ENCODE measurements around the gene PROSER2. TPM values are rescaled to one million over a fixed set of nuclear protein-coding genes. Genes with fewer than 3 reads are reported as not detected.

PROSER2 gene
- total and polyA plus RNA-seq, 2 of the 13 experiments (the other 11 are each of a cell fraction or from before 2014, with no cell fraction given), result 6.9 to 7.7 TPM

DNA sequence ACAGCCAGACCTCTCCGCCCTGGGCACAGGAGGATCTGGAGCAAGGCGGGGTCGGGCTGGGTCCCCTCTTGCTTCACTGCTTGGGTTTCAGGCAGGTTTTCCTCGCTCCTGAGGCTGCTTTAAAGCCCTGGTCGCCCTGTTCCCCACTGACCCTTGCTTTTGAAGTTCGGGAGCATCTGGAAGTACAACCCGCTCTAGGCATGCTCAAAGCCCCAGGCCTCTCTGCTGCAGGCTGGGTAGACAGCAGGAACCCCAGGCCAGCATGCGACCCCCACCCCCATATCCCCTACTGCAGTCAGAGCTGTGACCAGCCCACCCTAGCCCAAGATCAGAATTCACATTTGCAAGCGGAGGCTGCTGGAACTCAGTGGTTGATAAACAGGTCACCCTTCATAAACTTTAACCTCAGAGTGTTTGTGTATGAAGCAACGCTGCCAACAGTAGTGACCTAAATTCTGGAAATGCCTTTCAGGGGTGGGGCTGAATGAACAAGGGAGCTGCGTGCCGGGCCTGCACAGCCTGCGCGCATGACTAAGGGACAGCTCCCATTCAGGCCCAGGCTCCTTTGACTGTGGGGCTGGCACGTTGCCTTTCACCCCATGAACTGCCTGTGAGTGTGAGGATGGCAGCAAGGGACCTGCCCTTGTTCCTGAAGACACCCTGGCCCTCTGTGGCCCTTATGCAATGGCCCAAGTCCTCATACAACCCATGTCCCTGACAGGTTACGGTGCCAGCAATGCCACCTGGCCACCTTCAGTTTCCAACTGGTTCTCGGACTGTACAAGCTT is 52.5 kb downstream of the PROSER2 start (continued):
- TF ChIP-seq ZNF660 (CRISPR knock-in tag; IDR thresholded peaks at IDR 0.05; ENCODE audit: borderline replicate concordance, low read depth), result no peak
- peak; percentile 75 for TF ChIP-seq ZNF614 (CRISPR knock-in tag; IDR thresholded peaks at IDR 0.05; ENCODE audit: borderline replicate concordance)
- TF ChIP-seq, protein P1, sequence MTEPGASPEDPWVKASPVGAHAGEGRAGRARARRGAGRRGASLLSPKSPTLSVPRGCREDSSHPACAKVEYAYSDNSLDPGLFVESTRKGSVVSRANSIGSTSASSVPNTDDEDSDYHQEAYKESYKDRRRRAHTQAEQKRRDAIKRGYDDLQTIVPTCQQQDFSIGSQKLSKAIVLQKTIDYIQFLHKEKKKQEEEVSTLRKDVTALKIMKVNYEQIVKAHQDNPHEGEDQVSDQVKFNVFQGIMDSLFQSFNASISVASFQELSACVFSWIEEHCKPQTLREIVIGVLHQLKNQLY (CRISPR knock-in tag; IDR thresholded peaks at IDR 0.05), result peak; percentile 88
- no peak for TF ChIP-seq ZNF720 (CRISPR knock-in tag; IDR thresholded peaks at IDR 0.05)
- no peak for TF ChIP-seq ZNF451 (CRISPR knock-in tag; IDR thresholded peaks at IDR 0.05)
- TF ChIP-seq, protein P2, sequence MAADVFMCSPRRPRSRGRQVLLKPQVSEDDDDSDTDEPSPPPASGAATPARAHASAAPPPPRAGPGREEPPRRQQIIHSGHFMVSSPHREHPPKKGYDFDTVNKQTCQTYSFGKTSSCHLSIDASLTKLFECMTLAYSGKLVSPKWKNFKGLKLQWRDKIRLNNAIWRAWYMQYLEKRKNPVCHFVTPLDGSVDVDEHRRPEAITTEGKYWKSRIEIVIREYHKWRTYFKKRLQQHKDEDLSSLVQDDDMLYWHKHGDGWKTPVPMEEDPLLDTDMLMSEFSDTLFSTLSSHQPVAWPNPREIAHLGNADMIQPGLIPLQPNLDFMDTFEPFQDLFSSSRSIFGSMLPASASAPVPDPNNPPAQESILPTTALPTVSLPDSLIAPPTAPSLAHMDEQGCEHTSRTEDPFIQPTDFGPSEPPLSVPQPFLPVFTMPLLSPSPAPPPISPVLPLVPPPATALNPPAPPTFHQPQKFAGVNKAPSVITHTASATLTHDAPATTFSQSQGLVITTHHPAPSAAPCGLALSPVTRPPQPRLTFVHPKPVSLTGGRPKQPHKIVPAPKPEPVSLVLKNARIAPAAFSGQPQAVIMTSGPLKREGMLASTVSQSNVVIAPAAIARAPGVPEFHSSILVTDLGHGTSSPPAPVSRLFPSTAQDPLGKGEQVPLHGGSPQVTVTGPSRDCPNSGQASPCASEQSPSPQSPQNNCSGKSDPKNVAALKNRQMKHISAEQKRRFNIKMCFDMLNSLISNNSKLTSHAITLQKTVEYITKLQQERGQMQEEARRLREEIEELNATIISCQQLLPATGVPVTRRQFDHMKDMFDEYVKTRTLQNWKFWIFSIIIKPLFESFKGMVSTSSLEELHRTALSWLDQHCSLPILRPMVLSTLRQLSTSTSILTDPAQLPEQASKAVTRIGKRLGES (CRISPR knock-in tag; IDR thresholded peaks at IDR 0.05; ENCODE audit: borderline replicate concordance), result peak; percentile 49; the same call in 1 of the 2 replicates
- peak; percentile 89 for TF ChIP-seq TBX2 (CRISPR knock-in tag; IDR thresholded peaks at IDR 0.05; ENCODE audit: borderline replicate concordance)
- TF ChIP-seq NFYC (CRISPR knock-in tag; IDR thresholded peaks at IDR 0.05), result no peak
- peak; percentile 45; the same call in 1 of the 2 replicates for TF ChIP-seq MED13 (CRISPR knock-in tag; IDR thresholded peaks at IDR 0.05)
- TF ChIP-seq, protein P3, sequence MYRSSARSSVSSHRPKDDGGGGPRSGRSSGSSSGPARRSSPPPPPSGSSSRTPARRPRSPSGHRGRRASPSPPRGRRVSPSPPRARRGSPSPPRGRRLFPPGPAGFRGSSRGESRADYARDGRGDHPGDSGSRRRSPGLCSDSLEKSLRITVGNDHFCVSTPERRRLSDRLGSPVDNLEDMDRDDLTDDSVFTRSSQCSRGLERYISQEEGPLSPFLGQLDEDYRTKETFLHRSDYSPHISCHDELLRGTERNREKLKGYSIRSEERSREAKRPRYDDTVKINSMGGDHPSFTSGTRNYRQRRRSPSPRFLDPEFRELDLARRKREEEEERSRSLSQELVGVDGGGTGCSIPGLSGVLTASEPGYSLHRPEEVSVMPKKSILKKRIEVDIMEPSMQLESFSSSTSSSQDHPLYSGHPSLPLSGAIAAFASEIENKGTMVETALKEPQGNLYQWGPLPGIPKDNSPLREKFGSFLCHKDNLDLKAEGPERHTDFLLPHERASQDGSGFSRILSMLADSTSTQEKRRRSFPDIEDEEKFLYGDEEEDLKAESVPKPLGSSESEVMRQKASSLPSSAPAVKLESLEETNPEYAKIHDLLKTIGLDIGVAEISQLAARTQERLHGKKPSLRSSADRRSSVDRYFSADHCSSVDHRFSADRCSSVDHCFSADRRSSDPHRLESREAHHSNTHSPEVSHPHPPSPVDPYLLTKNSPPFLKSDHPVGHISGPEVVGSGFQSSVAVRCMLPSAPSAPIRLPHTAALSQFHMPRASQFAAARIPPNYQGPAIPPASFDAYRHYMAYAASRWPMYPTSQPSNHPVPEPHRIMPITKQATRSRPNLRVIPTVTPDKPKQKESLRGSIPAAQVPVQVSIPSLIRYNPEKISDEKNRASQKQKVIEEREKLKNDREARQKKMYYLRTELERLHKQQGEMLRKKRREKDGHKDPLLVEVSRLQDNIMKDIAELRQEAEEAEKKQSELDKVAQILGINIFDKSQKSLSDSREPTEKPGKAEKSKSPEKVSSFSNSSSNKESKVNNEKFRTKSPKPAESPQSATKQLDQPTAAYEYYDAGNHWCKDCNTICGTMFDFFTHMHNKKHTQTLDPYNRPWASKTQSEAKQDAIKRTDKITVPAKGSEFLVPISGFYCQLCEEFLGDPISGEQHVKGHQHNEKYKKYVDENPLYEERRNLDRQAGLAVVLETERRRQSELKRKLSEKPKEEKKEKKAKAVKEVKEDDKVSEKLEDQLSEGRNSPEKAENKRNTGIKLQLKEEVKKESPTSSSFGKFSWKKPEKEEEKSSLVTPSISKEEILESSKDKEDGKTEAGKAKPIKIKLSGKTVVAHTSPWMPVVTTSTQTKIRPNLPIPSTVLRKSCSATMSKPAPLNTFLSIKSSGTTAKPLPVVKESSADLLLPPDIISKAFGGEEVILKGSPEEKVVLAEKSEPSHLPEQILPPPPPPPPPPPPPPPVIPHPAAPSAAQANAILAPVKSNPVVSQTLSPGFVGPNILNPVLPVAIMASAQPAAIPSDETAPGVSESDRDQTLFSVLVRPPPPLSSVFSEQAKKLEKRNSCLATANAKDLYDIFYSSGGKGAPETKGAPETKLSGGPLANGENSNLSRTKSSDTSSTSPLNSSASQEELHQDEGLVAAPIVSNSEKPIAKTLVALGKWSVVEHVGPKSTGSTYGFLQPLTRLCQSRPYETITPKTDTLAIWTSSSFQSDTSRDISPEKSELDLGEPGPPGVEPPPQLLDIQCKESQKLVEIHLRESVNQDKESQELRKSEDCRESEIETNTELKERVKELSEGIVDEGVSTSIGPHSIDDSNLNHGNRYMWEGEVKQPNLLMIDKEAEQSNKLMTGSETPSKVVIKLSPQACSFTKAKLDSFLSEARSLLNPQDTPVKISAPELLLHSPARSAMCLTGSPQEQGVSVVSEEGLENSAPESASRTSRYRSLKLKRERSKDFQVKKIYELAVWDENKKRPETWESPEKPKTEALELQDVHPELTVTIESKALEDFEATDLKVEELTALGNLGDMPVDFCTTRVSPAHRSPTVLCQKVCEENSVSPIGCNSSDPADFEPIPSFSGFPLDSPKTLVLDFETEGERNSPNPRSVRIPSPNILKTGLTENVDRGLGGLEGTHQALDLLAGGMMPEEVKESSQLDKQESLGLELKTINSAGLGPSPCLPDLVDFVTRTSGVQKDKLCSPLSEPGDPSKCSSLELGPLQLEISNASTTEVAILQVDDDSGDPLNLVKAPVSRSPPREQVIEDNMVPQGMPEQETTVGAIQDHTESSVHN (CRISPR knock-in tag; IDR thresholded peaks at IDR 0.05), result no peak
- no peak for TF ChIP-seq ZNF546 (CRISPR knock-in tag; conservative IDR thresholded peaks at IDR 0.05)
- TF ChIP-seq RORA (CRISPR knock-in tag; IDR thresholded peaks at IDR 0.05), result peak; percentile 100
- TF ChIP-seq NFE2L2 (IDR thresholded peaks at IDR 0.05; ENCODE audit: low read length), result 0 out of 2 replicates have a peak, but pooled peaks have one; percentile 8
- no peak for TF ChIP-seq TAF15 (IDR thresholded peaks at IDR 0.05; ENCODE audit: low read depth, low read length, poor library complexity, severe bottlenecking)
- TF ChIP-seq HMG20B (CRISPR knock-in tag; conservative IDR thresholded peaks at IDR 0.05), result peak; percentile 79
- TF ChIP-seq, protein P4, sequence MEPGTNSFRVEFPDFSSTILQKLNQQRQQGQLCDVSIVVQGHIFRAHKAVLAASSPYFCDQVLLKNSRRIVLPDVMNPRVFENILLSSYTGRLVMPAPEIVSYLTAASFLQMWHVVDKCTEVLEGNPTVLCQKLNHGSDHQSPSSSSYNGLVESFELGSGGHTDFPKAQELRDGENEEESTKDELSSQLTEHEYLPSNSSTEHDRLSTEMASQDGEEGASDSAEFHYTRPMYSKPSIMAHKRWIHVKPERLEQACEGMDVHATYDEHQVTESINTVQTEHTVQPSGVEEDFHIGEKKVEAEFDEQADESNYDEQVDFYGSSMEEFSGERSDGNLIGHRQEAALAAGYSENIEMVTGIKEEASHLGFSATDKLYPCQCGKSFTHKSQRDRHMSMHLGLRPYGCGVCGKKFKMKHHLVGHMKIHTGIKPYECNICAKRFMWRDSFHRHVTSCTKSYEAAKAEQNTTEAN (CRISPR knock-in tag; conservative IDR thresholded peaks at IDR 0.05), result peak; percentile 84

Measured in HepG2 (cell line).